Neural progenitor cell (in vitro differentiated cells): ENCODE measurements around the gene RIC3.

ENCODE experiments used
- CTCF ChIP-seq: fragments of 200-600 bp; sonication (generic); IDR thresholded peaks from 2 replicates; pipeline ENCODE4 v1.5.1; 2017; ENCODE audit warnings: antibody characterized with exemption, mild to moderate bottlenecking
- EZH2 ChIP-seq: fragments of 200-600 bp; sonication (generic); IDR thresholded peaks from 2 replicates; pipeline ENCODE4 v1.6.1; 2017; ENCODE audit warnings: antibody characterized with exemption, mild to moderate bottlenecking, moderate library complexity

GRCh38 chr11:8091721-8092120 lies 77.1 kb downstream of the RIC3 start:
- TF ChIP-seq CTCF (no peak), EZH2 (no peak)
